Testis (tissue), 3 donors: Measurements from ENCODE around the gene TSKU. TPM values are rescaled to one million over a fixed set of nuclear protein-coding genes. Genes with fewer than 3 reads are reported as not detected.

Experiments
- DNase-seq: peaks from one replicate; pipeline ENCODE4 v3.0.0-alpha.2; 2019
- H3K27ac ChIP-seq, 2 donors: fragments of 200-600 bp; sonication (generic); one replicate each; pipeline ENCODE4 v1.5.1; 2019
- H3K27me3 ChIP-seq: fragments of 200-600 bp; sonication (generic); one replicate; pipeline ENCODE4 v1.5.1; 2019
- H3K36me3 ChIP-seq: fragments of 200-600 bp; sonication (generic); one replicate; pipeline ENCODE4 v1.5.1; 2017; ENCODE audit warnings: low read depth; ENCODE audit errors: missing control alignments
- H3K4me1 ChIP-seq: fragments of 200-600 bp; sonication (generic); one replicate; pipeline ENCODE4 v1.5.1; 2019
- H3K4me3 ChIP-seq, 2 donors: fragments of 200-600 bp; sonication (generic); one replicate each; pipeline ENCODE4 v1.5.1; 2017 to 2019
- H3K9me3 ChIP-seq: fragments of 200-600 bp; sonication (generic); one replicate; pipeline ENCODE4 v1.5.1; 2017
- POLR2A ChIP-seq: fragments of 450-650 bp; IDR thresholded peaks from one replicate; pipeline ENCODE4 v1.6.1; 2017; ENCODE audit warnings: antibody characterized with exemption, mild to moderate bottlenecking, moderate library complexity
- WGBS, 2 donors: methylation state at CpG; one replicate each; pipeline ENCODE4 v1.1.5; 2018; 5-methylcytosine and 5-hydroxymethylcytosine counted together
- intact Hi-C: fragments of 100-400 bp; cut with DNase I; formaldehyde crosslinking; loops from one replicate; pipeline ENCODE4 v1.15.1; 2023; ENCODE audit warnings: low total_unique reads
- polyA plus RNA-seq: library from polyadenylated mRNA; stranded (reverse); fragments of 350-450 nt; fragmentation: Illumina TruSeq; extraction: RNeasy Lipid Tissue Mini Kit (QIAGEN cat#74804); gene quantifications from one replicate; pipeline ENCODE4 v1.2.3, GENCODE V29; 2014; ENCODE audit warnings: low read depth, low replicate concordance; ENCODE audit not compliant: insufficient read depth
- total RNA-seq, 2 donors: library from RNA; depleted of rRNA; stranded (reverse); fragments of >200 nt; gene quantifications; one replicate each; pipeline ENCODE4 v1.2.3, GENCODE V29; 2016
- TF ChIP-seq, protein P1 (sequence below), 3 experiments: fragments of 450-650 bp in 2 of 3; fragments of 200-600 bp in 1 of 3; sonication (generic) in 1 of 3; IDR thresholded peaks; one replicate each; pipeline ENCODE4 v1.5.1; 2016 to 2019; ENCODE audit warnings: antibody characterized with exemption in 3 of 3, mild to moderate bottlenecking in 2 of 3, moderate library complexity in 1 of 3

Gene TSKU
- total and polyA plus RNA-seq, 3 donors from 2014 or later, result 17.1 to 30.2 (median 25.9) TPM

DNA sequence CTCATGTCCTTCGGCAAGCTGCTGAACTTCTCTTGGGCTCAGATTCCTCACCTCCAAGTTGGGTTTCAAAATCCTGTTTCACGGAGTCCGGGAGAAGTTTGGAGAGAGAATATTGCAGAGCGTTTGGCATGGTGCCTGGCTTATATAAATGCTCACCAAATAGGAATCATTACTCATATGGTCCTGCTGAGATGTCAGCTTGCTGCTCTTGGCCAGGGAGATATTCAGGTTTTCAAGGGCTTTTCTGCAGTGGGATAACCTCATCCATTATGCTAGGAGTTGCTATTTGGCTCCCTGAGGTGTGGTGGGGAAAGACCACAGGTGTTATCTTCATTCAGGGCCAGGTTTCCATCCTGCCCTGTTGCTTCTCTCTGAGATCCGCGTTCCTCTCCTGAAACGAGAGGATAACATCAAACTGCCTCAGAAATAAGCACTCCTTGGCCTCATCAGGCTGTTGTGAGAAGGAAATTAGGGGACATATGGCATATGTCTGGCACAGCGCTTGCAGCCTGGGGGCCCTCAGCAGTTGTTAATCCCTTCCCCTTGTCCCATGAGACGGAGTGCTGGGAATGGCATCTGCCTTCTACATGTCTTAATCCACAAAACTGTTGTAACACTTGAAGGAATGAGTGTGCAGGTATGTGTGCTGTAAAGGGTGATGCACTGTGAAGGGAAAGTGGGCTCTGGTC, 47.6 kb downstream of the TSKU start:
- Histone ChIP-seq H3K4me1 (no peaks in the 10 kb centered on the region), H3K27ac (no peak overlapping the region), H3K36me3 (no peaks in the 10 kb centered on the region), H3K9me3 (no peaks in the 10 kb centered on the region), H3K4me3 (no peak overlapping the region), H3K27me3 (no peaks in the 10 kb centered on the region)
- 78 to 80% methylated on average over 9 of the region's 9 CpGs for WGBS, 2 donors
- intact Hi-C loops, result no loop called here
- no peak for DNase-seq
- no peak for TF ChIP-seq POLR2A
- TF ChIP-seq, protein P1, sequence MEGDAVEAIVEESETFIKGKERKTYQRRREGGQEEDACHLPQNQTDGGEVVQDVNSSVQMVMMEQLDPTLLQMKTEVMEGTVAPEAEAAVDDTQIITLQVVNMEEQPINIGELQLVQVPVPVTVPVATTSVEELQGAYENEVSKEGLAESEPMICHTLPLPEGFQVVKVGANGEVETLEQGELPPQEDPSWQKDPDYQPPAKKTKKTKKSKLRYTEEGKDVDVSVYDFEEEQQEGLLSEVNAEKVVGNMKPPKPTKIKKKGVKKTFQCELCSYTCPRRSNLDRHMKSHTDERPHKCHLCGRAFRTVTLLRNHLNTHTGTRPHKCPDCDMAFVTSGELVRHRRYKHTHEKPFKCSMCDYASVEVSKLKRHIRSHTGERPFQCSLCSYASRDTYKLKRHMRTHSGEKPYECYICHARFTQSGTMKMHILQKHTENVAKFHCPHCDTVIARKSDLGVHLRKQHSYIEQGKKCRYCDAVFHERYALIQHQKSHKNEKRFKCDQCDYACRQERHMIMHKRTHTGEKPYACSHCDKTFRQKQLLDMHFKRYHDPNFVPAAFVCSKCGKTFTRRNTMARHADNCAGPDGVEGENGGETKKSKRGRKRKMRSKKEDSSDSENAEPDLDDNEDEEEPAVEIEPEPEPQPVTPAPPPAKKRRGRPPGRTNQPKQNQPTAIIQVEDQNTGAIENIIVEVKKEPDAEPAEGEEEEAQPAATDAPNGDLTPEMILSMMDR (IDR thresholded peaks at IDR 0.05), result no peak

DNA sequence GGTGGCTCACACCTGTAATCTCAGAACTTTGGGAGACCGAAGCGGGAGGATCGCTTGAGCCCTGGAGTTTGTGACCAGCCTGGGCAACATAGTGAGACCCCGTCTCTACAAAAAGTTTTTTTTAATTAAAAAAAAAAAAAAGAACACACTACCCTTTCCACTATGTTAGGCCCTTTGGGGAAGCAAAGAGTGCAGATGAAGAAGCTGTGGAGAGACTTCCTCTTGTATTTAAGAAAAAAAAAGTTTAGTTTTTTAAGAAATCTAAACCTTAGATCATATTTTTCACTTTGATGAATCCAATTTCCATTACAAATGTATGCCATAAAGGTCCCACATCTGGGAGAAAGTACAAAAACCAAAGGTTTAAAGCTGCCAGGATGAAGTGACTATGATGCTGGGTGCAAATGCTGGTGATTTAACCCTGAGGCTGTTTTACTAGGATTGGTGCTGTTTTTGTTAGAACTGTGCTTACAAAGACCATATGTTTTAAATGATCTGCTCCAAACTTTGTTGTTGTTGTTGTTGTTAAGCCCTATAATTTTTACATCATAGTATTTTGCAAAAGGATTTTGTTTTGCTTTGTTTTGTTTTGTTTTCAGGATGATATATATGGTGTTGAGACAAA, 48.6 kb downstream of the TSKU start:
- Histone ChIP-seq H3K4me1 (peaks cover 6% of the 10 kb centered on the region), H3K4me3 (no peak overlapping the region), H3K27me3 (no peaks in the 10 kb centered on the region), H3K27ac (no peak overlapping the region), H3K36me3 (no peaks in the 10 kb centered on the region), H3K9me3 (no peaks in the 10 kb centered on the region)
- DNase-seq, result no peak
- intact Hi-C loops, result no loop called here
- TF ChIP-seq, protein P1 (IDR thresholded peaks at IDR 0.05), result no peak
- TF ChIP-seq POLR2A, result no peak
- 85 to 97% methylated on average over 4 of the region's 4 CpGs for WGBS, 2 donors

DNA sequence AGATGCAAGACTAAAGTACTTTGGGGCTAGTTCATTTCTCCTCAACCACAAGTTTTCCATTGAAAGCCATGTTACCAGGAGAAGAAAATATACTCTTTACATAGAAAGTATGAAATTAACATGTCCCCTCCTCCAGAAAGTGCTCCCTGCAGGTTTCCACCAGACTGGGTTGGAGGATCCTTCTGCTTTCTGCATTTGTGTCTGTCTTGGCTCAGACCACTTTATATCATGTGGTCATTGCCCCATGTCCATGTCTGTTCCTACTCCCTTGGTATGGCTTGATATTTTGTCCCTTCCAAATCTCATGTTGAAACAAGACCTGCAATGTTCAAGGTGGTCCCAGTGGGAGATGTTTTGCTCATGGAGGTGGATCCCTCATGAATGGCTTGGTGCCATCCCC, 49.2 kb downstream of the TSKU start:
- no peak for TF ChIP-seq POLR2A
- TF ChIP-seq, protein P1 (IDR thresholded peaks at IDR 0.05), result no peak
- no peaks in the 10 kb centered on the region for H3K27me3 ChIP-seq
- no peak overlapping the region for H3K4me3 ChIP-seq
- no peak overlapping the region for H3K27ac ChIP-seq
- H3K4me1 ChIP-seq, result peaks cover 6% of the 10 kb centered on the region
- DNase-seq, result no peak
- no peaks in the 10 kb centered on the region for H3K36me3 ChIP-seq
- H3K9me3 ChIP-seq, result no peaks in the 10 kb centered on the region
- intact Hi-C loops, result no loop called here

DNA sequence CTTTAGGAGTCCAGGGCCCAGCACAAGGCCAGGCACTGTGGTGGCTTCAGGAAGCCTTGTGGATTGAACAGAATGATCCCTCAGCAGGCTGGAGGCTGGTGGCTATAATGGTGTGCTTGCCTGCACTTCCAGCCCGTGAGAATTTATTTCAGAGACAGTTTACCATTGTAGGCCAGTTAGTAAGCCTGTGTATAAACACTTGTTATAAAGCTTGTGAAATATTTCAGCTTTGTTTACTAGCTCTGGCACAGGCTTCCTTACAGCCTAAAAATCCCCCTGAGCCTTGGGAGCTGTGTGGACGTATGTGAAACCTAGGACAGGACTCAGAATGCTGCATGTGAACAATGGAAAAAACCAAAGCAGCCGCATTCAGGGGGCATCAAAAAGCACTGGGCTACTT, 51.0 kb downstream of the TSKU start:
- H3K4me1 ChIP-seq, result peaks cover 13% of the 10 kb centered on the region
- no peaks in the 10 kb centered on the region for H3K27me3 ChIP-seq
- H3K9me3 ChIP-seq, result no peaks in the 10 kb centered on the region
- intact Hi-C loops, result no loop called here
- no peaks in the 10 kb centered on the region for H3K36me3 ChIP-seq
- 87 to 93% methylated on average over 3 of the region's 3 CpGs for WGBS, 2 donors
- no peak overlapping the region for H3K27ac ChIP-seq
- TF ChIP-seq, protein P1 (IDR thresholded peaks at IDR 0.05), result no peak
- no peak for TF ChIP-seq POLR2A
- no peak overlapping the region for H3K4me3 ChIP-seq
- DNase-seq, result no peak

DNA sequence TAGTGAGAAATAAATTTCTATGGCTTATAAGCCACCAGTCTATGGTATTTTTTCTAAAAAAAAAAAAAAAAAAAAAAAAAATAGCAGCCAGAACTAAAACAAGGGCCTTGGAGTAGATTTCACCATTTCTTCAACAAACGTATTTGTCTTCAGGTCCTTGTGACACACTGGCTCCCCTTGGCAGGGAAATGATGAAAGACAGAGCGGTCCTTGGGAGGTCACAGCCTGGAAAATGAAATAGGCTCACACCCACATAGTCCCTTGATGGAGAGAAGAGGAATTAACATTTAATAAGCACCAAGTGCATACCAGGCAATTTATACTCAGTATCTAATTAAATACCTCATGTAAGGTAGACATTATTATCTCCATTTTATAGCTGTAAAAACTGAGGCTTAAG, 51.9 kb downstream of the TSKU start:
- 40 to 99% methylated on average over 2 of the region's 2 CpGs for WGBS, 2 donors
- no peak for TF ChIP-seq POLR2A
- TF ChIP-seq, protein P1 (IDR thresholded peaks at IDR 0.05), result no peak
- no peak for DNase-seq
- Histone ChIP-seq H3K4me3 (no peak overlapping the region), H3K27ac (no peak overlapping the region), H3K9me3 (no peaks in the 10 kb centered on the region), H3K27me3 (no peaks in the 10 kb centered on the region), H3K4me1 (peaks cover 13% of the 10 kb centered on the region), H3K36me3 (no peaks in the 10 kb centered on the region)
- intact Hi-C loops, result no loop called here
